Measurements from ENCODE around the gene FBXW4. TPM values are rescaled to one million over a fixed set of nuclear protein-coding genes. Genes with fewer than 3 reads are reported as not detected.

The FBXW4 gene
- polyA plus RNA-seq, 4 donors: 27.1 to 49.1 (median 35.4) TPM

DNA sequence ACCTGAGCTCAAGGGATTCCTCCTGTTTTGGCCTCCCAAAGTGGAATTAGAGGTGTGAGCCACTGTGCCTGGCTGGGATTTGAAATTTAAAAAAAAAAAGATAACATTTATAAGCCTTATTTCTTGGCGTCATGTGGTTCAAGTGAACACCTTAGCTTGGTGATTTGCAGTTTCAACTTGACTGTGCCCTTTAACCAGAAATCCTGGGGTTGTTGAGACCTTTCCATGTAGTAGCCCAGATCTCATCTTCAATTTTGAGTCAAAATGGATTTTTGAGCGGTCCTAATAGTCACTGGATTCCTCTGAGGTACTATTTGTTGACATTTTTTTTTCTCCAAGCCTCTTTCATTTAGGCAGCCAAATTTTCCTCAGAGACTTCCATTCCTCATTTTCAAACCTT, 29.5 kb upstream of the FBXW4 start:
- Histone ChIP-seq H3K36me3 (ENCODE audit: control insufficient read depth in 3 of 3, insufficient read depth in 2 of 3, low read depth in 1 of 3, low read length in 3 of 3) (no peaks in the 10 kb centered on the region), H3K4me3 (ENCODE audit: low read depth in 1 of 3, low read length in 3 of 3) (no peak overlapping the region), H3K4me1 (ENCODE audit: control insufficient read depth in 3 of 3, insufficient read depth in 2 of 3, low read depth in 1 of 3, low read length in 2 of 3) (peaks cover 0 to 21% (median 1%) of the 10 kb centered on the region in 3 donors), H3K9me3 (ENCODE audit: control insufficient read depth in 2 of 2, insufficient read depth in 1 of 2, low read depth in 1 of 2, low read length in 1 of 2) (no peaks in the 10 kb centered on the region), H3K27ac (ENCODE audit: low read depth in 1 of 3, low read length in 2 of 3) (no peak overlapping the region), H3K27me3 (ENCODE audit: control insufficient read depth in 3 of 3, insufficient read depth in 3 of 3, low read length in 3 of 3) (no peaks in the 10 kb centered on the region)
- FAIRE-seq (no peak), DNase-seq (no peak)
- WGBS, 3 donors: 75 to 80% (median 78%) methylated on average over 2 of the region's 2 CpGs

DNA sequence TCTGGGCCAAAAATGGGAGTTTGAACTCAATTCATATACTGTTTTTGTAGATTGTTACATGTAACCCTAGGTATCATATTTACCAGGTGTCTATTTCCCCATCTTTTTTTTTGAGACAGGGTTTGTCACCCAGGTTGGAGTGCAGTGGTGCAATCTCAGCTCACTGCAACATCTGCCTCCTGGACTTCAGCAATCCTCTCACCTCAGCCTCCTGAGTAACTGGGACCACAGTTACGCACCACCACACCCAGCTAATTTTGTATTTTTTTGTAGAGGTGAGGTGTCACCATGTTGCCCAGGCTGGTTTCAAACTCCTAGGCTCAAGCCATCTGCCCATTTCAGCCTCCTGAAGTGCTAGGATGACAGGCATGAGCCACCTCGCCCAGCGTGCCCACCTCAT, 28.2 kb upstream of the FBXW4 start:
- WGBS, 3 donors: 93 to 98% (median 97%) methylated on average over 3 of the region's 3 CpGs
- DNase-seq (no peak), FAIRE-seq (no peak)
- Histone ChIP-seq H3K9me3 (ENCODE audit: control insufficient read depth in 2 of 2, insufficient read depth in 1 of 2, low read depth in 1 of 2, low read length in 1 of 2) (no peaks in the 10 kb centered on the region), H3K27ac (ENCODE audit: low read depth in 1 of 3, low read length in 2 of 3) (no peak overlapping the region), H3K4me1 (ENCODE audit: control insufficient read depth in 3 of 3, insufficient read depth in 2 of 3, low read depth in 1 of 3, low read length in 2 of 3) (peaks cover 0 to 21% (median 1%) of the 10 kb centered on the region in 3 donors), H3K27me3 (ENCODE audit: control insufficient read depth in 3 of 3, insufficient read depth in 3 of 3, low read length in 3 of 3) (no peaks in the 10 kb centered on the region), H3K36me3 (ENCODE audit: control insufficient read depth in 3 of 3, insufficient read depth in 2 of 3, low read depth in 1 of 3, low read length in 3 of 3) (no peaks in the 10 kb centered on the region), H3K4me3 (ENCODE audit: low read depth in 1 of 3, low read length in 3 of 3) (no peak overlapping the region)

DNA sequence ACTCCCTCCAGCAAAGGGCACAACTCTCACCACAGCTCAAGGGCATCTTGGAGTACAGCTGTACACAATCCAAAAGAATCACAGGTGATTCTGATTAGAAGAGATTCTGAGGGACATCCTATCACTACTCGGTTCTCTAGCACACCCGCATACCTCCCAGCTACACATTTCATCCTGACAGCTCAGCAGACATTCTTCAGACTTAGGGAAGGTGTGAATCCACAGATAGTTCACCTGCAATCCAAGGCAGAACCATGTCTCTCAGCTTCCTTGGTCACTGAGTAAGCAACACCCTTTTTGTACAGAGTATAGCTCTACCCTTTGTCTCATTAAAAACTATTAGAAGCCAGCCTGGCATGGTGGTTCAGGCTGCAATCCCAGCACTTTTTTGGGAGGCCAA, 26.8 kb upstream of the FBXW4 start:
- Histone ChIP-seq H3K4me1 (ENCODE audit: control insufficient read depth in 3 of 3, insufficient read depth in 2 of 3, low read depth in 1 of 3, low read length in 2 of 3) (peaks cover 0 to 21% (median 1%) of the 10 kb centered on the region in 3 donors), H3K36me3 (ENCODE audit: control insufficient read depth in 3 of 3, insufficient read depth in 2 of 3, low read depth in 1 of 3, low read length in 3 of 3) (no peaks in the 10 kb centered on the region), H3K27ac (ENCODE audit: low read depth in 1 of 3, low read length in 2 of 3) (no peak overlapping the region), H3K9me3 (ENCODE audit: control insufficient read depth in 2 of 2, insufficient read depth in 1 of 2, low read depth in 1 of 2, low read length in 1 of 2) (no peaks in the 10 kb centered on the region), H3K4me3 (ENCODE audit: low read depth in 1 of 3, low read length in 3 of 3) (no peak overlapping the region), H3K27me3 (ENCODE audit: control insufficient read depth in 3 of 3, insufficient read depth in 3 of 3, low read length in 3 of 3) (no peaks in the 10 kb centered on the region)
- FAIRE-seq (no peak), DNase-seq (no peak)
- 92% methylated on average over 2 of the region's 2 CpGs for WGBS, 3 donors

DNA sequence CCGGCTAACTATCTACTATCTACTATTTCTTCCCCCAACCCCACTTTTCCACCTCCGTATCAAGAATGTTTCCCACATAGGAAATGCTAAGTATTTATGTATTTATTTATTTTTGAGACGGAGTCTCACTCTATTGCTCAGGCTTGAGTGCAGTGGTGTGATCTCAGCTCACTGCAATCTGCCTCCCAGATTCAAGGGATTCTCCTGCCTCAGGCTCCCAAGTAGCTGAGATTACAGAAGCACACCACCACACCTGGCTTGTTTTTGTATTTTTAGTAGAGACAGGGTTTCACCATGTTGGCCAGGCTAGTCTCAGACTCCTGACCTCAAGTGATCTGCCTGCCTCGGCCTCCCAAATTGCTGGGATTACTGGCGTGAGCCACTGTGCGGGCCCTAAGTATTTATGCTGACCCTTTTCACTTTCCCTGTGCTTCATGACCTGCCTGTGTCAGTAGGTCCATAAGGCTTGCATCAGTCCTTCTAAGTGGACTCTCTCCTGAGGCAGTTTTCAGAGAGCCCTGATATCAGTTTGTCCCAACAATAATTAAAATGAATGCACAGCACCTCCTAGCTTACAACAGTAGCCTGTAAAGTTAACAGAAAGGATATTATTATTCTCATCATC, 25.7 kb upstream of the FBXW4 start:
- Histone ChIP-seq H3K36me3 (ENCODE audit: control insufficient read depth in 3 of 3, insufficient read depth in 2 of 3, low read depth in 1 of 3, low read length in 3 of 3) (no peaks in the 10 kb centered on the region), H3K9me3 (ENCODE audit: control insufficient read depth in 2 of 2, insufficient read depth in 1 of 2, low read depth in 1 of 2, low read length in 1 of 2) (no peaks in the 10 kb centered on the region), H3K4me1 (ENCODE audit: control insufficient read depth in 3 of 3, insufficient read depth in 2 of 3, low read depth in 1 of 3, low read length in 2 of 3) (peaks cover 0 to 12% (median 0%) of the 10 kb centered on the region in 3 donors), H3K4me3 (ENCODE audit: low read depth in 1 of 3, low read length in 3 of 3) (no peak overlapping the region), H3K27ac (ENCODE audit: low read depth in 1 of 3, low read length in 2 of 3) (no peak overlapping the region), H3K27me3 (ENCODE audit: control insufficient read depth in 3 of 3, insufficient read depth in 3 of 3, low read length in 3 of 3) (no peaks in the 10 kb centered on the region)
- WGBS, 3 donors: 88 to 93% (median 90%) methylated on average over 6 of the region's 6 CpGs
- DNase-seq (no peak), FAIRE-seq (no peak)

DNA sequence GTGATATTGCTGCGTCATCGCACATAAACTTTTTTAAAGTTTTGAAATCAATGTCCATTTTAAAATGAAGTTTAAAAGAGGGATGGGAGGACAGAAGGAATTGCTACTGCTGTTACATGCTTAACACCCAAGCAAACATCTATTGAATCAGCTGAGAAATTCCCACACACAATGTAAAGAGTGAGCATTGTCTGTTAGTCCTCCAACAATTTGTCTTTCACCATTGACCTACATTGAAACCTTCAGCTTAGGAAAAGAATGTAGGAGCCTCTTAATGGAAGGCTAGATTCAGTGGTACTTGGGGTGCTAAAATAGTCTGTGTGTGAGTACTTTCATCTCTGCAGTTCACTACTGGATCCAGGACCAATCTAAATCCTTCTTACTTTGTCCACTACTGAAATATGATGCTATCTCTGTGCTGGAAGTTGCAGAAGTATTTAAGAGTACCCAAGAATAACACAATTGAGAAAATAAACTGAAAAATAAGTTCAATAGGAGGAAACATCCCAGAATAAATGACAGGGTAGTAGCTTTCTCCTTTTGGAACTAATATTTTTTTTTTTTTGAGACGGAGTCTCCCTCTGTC, 23.8 kb upstream of the FBXW4 start:
- no peaks in the 10 kb centered on the region for H3K9me3 ChIP-seq (ENCODE audit: control insufficient read depth in 2 of 2, insufficient read depth in 1 of 2, low read depth in 1 of 2, low read length in 1 of 2)
- 93 to 95% (median 94%) methylated on average over 3 of the region's 3 CpGs for WGBS, 3 donors
- no peaks in the 10 kb centered on the region for H3K4me1 ChIP-seq (ENCODE audit: control insufficient read depth in 3 of 3, insufficient read depth in 2 of 3, low read depth in 1 of 3, low read length in 2 of 3)
- H3K27ac ChIP-seq (ENCODE audit: low read depth in 1 of 3, low read length in 2 of 3): no peak overlapping the region
- H3K27me3 ChIP-seq (ENCODE audit: control insufficient read depth in 3 of 3, insufficient read depth in 3 of 3, low read length in 3 of 3): no peaks in the 10 kb centered on the region
- no peak overlapping the region for H3K4me3 ChIP-seq (ENCODE audit: low read depth in 1 of 3, low read length in 3 of 3)
- DNase-seq (no peak), FAIRE-seq (no peak)
- H3K36me3 ChIP-seq (ENCODE audit: control insufficient read depth in 3 of 3, insufficient read depth in 2 of 3, low read depth in 1 of 3, low read length in 3 of 3): no peaks in the 10 kb centered on the region

DNA sequence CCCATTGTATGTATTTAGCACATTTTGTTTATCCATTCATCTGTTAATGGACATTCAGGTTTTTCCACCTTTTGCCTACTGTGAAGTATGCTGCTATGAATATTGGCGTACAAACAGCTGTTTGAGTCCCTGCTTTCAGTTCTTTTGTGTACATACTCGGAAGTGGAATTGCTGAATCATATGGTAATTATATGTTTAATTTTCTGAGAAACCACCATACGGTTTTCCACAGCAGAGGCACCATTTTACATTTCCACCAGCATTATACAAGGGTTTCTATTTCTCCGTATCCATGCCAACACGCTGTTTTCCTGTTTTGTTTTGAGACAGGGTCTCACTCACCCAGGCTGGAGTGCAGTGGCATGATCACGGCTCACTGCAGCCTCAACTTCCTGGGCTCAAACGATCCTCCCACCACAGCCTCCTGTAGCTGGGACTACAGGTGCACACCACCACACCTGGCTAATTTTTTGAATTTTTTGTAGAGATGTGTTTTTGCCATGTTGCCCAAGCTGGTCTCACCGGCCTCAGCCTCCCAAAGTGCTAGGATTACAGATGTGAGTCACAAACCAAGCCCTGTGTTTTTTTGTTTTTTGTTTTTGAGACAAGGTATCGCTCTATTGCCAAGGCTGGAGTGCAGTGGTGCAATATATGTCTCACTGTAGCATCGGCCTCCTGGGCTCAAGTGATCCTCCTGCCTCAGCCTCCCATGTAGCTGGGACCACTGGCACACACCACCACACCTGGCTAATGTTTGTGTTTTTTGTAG, 22.1 kb upstream of the FBXW4 start:
- 67 to 72% (median 71%) methylated on average over 10 of the region's 10 CpGs for WGBS, 3 donors
- no peak for FAIRE-seq
- H3K9me3 ChIP-seq (ENCODE audit: control insufficient read depth in 2 of 2, insufficient read depth in 1 of 2, low read depth in 1 of 2, low read length in 1 of 2): no peaks in the 10 kb centered on the region
- H3K36me3 ChIP-seq (ENCODE audit: control insufficient read depth in 3 of 3, insufficient read depth in 2 of 3, low read depth in 1 of 3, low read length in 3 of 3): no peaks in the 10 kb centered on the region
- H3K4me1 ChIP-seq (ENCODE audit: control insufficient read depth in 3 of 3, insufficient read depth in 2 of 3, low read depth in 1 of 3, low read length in 2 of 3): no peaks in the 10 kb centered on the region
- no peak overlapping the region for H3K27ac ChIP-seq (ENCODE audit: low read depth in 1 of 3, low read length in 2 of 3)
- H3K4me3 ChIP-seq (ENCODE audit: low read depth in 1 of 3, low read length in 3 of 3): no peak overlapping the region
- no peaks in the 10 kb centered on the region for H3K27me3 ChIP-seq (ENCODE audit: control insufficient read depth in 3 of 3, insufficient read depth in 3 of 3, low read length in 3 of 3)
- no peak for DNase-seq

DNA sequence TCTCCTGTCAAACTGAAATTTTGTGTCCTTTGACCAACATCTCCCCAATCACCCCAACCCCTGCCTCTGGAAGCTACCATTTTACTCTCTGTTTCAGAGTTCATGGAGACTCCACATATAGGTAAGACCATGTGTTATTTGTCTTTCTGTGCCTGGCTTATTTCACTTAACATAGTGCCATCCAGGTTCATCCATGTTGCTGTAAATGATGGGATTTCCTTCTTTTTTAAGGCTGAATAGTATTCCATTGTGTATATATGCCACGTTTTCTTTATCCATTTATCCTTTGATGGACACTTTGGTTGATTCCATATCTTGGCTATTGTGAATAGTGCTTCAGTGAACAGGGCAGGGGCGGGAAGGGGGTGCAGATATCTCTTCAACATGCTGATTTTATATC, 18.0 kb upstream of the FBXW4 start:
- Histone ChIP-seq H3K36me3 (ENCODE audit: control insufficient read depth in 3 of 3, insufficient read depth in 2 of 3, low read depth in 1 of 3, low read length in 3 of 3) (no peaks in the 10 kb centered on the region), H3K4me3 (ENCODE audit: low read depth in 1 of 3, low read length in 3 of 3) (no peak overlapping the region), H3K4me1 (ENCODE audit: control insufficient read depth in 3 of 3, insufficient read depth in 2 of 3, low read depth in 1 of 3, low read length in 2 of 3) (no peaks in the 10 kb centered on the region), H3K27me3 (ENCODE audit: control insufficient read depth in 3 of 3, insufficient read depth in 3 of 3, low read length in 3 of 3) (peaks cover 0 to 8% (median 0%) of the 10 kb centered on the region in 3 donors), H3K27ac (ENCODE audit: low read depth in 1 of 3, low read length in 2 of 3) (no peak overlapping the region), H3K9me3 (ENCODE audit: control insufficient read depth in 2 of 2, insufficient read depth in 1 of 2, low read depth in 1 of 2, low read length in 1 of 2) (no peaks in the 10 kb centered on the region)
- DNase-seq: no peak
- FAIRE-seq: no peak
- 81 to 84% (median 83%) methylated on average over 2 of the region's 2 CpGs for WGBS, 3 donors

DNA sequence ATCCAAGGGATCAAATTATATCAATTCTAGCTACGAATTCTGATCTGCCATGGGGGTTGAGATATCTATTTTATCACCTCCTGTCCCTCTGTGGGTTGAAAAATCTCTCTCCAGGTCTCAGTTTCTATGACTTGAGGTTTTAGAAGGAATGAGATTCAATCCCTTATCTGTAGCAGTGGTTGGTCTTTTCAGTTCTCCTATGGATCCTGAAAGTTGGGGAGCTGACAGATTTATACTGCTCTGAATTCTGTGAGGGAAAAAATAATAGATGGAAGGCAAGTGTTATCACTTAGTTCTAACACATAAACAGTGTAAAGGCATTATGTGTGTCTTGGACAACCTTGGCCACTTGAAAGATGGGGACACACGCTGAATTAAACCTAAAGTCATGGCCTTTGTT, 15.8 kb upstream of the FBXW4 start:
- Histone ChIP-seq H3K4me3 (ENCODE audit: low read depth in 1 of 3, low read length in 3 of 3) (no peak overlapping the region), H3K36me3 (ENCODE audit: control insufficient read depth in 3 of 3, insufficient read depth in 2 of 3, low read depth in 1 of 3, low read length in 3 of 3) (no peaks in the 10 kb centered on the region), H3K4me1 (ENCODE audit: control insufficient read depth in 3 of 3, insufficient read depth in 2 of 3, low read depth in 1 of 3, low read length in 2 of 3) (no peaks in the 10 kb centered on the region), H3K9me3 (ENCODE audit: control insufficient read depth in 2 of 2, insufficient read depth in 1 of 2, low read depth in 1 of 2, low read length in 1 of 2) (no peaks in the 10 kb centered on the region), H3K27ac (ENCODE audit: low read depth in 1 of 3, low read length in 2 of 3) (no peak overlapping the region), H3K27me3 (ENCODE audit: control insufficient read depth in 3 of 3, insufficient read depth in 3 of 3, low read length in 3 of 3) (peaks cover 0 to 10% (median 0%) of the 10 kb centered on the region in 3 donors)
- 74 to 90% (median 78%) methylated on average over 2 of the region's 2 CpGs for WGBS, 3 donors
- FAIRE-seq: no peak
- no peak for DNase-seq
